ENCODE results near the gene EOGT. TPM values are rescaled to one million over a fixed set of nuclear protein-coding genes. Genes with fewer than 3 reads are reported as not detected.

The EOGT gene
- total and polyA plus RNA-seq, 8 donors = 7.6 to 19.3 (median 11.3) TPM

DNA sequence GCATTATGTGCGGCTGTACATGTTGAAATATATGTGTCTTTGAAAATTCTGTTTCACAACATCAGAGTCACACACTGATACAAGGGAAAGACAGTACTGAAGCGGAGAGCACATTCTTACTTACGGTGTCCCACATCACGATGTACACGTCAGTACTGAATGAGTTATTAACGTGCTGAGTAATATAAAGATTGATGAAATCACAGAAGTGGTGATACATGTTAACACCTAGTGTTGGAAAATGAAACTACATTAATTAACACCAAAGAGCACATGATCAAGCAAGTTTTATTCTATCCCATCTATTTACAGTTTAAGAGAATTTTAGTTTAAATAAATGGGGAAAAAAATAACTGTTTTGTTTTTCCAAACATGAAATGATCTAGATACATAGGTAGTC lies 15.6 kb downstream of the EOGT start:
- WGBS, 2 donors = 86 to 89% methylated on average over 6 of the region's 6 CpGs
- Histone ChIP-seq H3K4me3 (no peak overlapping the region), H3K36me3 (peaks cover 0 to 42% (median 11%) of the 10 kb centered on the region in 3 donors), H3K9me3 (no peaks in the 10 kb centered on the region), H3K27ac (no peak overlapping the region), H3K27me3 (no peaks in the 10 kb centered on the region), H3K4me1 (no peaks in the 10 kb centered on the region)
- ATAC-seq (no peak), FAIRE-seq (no peak), DNase-seq (no peak)
- TF ChIP-seq, protein P1, sequence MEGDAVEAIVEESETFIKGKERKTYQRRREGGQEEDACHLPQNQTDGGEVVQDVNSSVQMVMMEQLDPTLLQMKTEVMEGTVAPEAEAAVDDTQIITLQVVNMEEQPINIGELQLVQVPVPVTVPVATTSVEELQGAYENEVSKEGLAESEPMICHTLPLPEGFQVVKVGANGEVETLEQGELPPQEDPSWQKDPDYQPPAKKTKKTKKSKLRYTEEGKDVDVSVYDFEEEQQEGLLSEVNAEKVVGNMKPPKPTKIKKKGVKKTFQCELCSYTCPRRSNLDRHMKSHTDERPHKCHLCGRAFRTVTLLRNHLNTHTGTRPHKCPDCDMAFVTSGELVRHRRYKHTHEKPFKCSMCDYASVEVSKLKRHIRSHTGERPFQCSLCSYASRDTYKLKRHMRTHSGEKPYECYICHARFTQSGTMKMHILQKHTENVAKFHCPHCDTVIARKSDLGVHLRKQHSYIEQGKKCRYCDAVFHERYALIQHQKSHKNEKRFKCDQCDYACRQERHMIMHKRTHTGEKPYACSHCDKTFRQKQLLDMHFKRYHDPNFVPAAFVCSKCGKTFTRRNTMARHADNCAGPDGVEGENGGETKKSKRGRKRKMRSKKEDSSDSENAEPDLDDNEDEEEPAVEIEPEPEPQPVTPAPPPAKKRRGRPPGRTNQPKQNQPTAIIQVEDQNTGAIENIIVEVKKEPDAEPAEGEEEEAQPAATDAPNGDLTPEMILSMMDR (IDR thresholded peaks at IDR 0.05) = no peak
- intact Hi-C loops (cut with DNase I) = no loop called here

DNA sequence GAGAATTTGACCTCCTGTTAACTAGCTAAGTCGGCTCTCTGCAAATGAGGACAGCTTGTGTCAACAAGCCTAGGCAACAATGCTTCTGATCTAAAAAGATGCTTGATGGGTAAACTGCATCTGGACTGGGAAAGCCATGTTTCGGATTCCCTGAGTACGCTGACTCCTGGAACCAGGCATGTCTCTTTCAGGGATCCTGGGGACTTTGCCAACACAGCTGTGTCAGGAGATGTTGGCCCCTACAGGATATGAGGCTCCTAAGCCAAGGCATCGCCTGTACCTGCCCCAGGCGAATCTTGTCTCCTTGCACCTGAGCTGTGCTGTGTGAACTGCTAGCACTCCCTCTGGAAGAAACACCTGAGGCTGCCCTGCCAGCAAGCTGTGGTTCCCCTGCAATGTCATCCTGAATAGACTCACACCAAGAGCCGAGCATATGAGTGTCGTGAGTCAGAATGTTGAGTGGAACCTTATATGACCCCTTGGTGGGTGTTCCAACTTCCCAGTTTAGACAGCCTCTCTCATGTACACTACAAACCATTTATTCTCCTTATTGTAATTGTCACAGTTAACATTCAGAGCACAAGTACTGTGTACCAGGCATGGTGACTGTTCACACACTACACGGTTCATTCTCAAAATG lies 17.0 kb downstream of the EOGT start:
- Histone ChIP-seq H3K4me1 (no peaks in the 10 kb centered on the region), H3K36me3 (peaks cover 0 to 40% (median 11%) of the 10 kb centered on the region in 3 donors), H3K9me3 (no peaks in the 10 kb centered on the region), H3K4me3 (no peak overlapping the region), H3K27ac (no peak overlapping the region), H3K27me3 (no peaks in the 10 kb centered on the region)
- WGBS, 2 donors = 76 to 77% methylated on average over 8 of the region's 8 CpGs
- no peak for DNase-seq
- FAIRE-seq = no peak
- intact Hi-C loops (cut with DNase I) = no loop called here
- TF ChIP-seq, protein P1 (IDR thresholded peaks at IDR 0.05) = no peak
- ATAC-seq = no peak

DNA sequence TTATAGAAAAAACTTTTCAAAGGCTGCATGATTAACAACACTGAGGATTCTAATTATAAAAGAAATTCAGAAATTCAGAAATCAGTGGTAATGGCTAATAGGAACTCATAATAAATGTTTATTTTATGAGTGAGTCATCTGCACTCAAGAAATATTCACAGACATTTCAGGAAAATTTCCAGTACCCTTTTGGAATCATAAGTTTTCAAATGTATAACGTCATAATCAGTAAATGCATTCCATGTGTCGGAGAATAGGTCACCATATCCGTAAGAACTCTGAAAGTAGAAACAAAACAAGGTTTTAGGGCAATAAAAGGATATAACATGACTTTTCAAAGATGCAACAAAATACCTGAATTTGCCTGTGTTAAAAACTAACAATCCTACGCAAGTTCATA lies 24.7 kb downstream of the EOGT start:
- ATAC-seq (no peak), FAIRE-seq (no peak), DNase-seq (no peak)
- Histone ChIP-seq H3K9me3 (no peaks in the 10 kb centered on the region), H3K36me3 (peaks cover 0 to 25% (median 5%) of the 10 kb centered on the region in 3 donors), H3K27ac (no peak overlapping the region), H3K4me3 (no peak overlapping the region), H3K27me3 (no peaks in the 10 kb centered on the region), H3K4me1 (no peaks in the 10 kb centered on the region)
- TF ChIP-seq, protein P1 (IDR thresholded peaks at IDR 0.05) = no peak
- intact Hi-C loops (cut with DNase I) = no loop called here
- 95% methylated on average over 4 of the region's 4 CpGs for WGBS, 2 donors

DNA sequence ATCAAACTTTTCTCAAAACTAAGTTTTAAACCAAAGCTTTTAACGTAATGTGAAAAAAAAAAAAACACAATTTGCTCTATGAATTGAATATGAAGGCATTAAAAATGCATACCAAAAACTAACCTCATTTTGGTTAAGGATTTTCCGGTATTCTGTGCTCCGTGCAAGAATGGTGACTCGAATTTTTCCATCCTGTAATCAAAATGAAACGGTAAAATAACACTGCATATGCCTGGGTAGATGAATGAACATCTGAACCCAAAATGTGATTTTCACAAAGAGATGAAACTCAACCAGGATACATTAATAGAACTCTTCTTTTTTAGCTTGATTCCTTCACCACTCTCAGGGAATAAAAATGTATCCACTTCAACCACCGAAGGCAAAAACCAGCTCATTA lies 26.2 kb downstream of the EOGT start:
- H3K36me3 ChIP-seq = peaks cover 0 to 25% (median 5%) of the 10 kb centered on the region in 3 donors
- no peaks in the 10 kb centered on the region for H3K4me1 ChIP-seq
- H3K27ac ChIP-seq = no peak overlapping the region
- FAIRE-seq (no peak), ATAC-seq (no peak), DNase-seq (no peak)
- no peaks in the 10 kb centered on the region for H3K9me3 ChIP-seq
- intact Hi-C loops (cut with DNase I) = no loop called here
- 89% methylated on average over 6 of the region's 6 CpGs for WGBS, 2 donors
- H3K27me3 ChIP-seq = no peaks in the 10 kb centered on the region
- TF ChIP-seq, protein P1 (IDR thresholded peaks at IDR 0.05) = no peak
- H3K4me3 ChIP-seq = no peak overlapping the region

DNA sequence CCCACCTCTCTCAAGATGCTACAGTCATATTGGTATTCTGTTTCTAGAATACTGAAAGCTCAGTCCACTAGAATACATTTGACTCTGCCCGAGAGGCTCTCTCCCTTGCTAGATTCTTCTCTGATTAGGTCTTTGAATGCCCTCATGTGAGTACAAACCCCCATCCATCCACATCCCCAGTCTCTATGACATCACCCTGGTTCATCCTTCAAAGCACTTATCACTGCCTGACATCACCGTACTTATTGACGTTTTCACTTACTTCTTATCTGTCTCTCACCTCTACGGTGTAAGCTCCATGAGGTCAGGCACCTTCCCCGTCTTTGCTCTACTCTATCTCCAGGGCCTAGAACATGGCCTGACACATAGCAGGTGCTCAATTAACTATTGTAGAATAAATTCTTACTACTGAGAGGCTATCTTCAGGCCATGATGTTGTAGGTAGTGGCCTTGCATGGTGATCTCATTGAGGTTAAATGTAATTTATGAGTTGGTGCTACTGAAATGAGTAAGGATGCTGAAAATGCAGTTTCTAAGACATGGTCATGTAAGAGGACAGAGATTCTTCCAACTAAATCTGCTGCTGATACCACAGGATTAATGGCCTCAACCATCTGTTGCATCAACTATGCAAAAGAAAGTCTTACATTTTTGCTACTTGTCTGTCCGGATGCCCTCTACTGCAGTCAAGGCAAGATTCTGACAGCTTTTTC lies 26.8 kb downstream of the EOGT start:
- Histone ChIP-seq H3K27me3 (no peaks in the 10 kb centered on the region), H3K4me3 (no peak overlapping the region), H3K9me3 (no peaks in the 10 kb centered on the region), H3K27ac (no peak overlapping the region), H3K36me3 (peaks cover 0 to 25% (median 5%) of the 10 kb centered on the region in 3 donors), H3K4me1 (no peaks in the 10 kb centered on the region)
- ATAC-seq (no peak), DNase-seq (no peak), FAIRE-seq (no peak)
- intact Hi-C loops (cut with DNase I) = no loop called here
- 92 to 94% methylated on average over 6 of the region's 6 CpGs for WGBS, 2 donors
- TF ChIP-seq, protein P1 (IDR thresholded peaks at IDR 0.05) = no peak

Data from pancreas (tissue), 10 donors.